GM21367 (cell line): ENCODE measurements around the gene HDAC9.

Source experiments
- ATAC-seq: cut with Tn5 transposase; IDR thresholded peaks from one replicate; pipeline ENCODE4 v1.9.1; 2021; ENCODE audit not compliant: unreplicated experiment

Gene HDAC9

DNA sequence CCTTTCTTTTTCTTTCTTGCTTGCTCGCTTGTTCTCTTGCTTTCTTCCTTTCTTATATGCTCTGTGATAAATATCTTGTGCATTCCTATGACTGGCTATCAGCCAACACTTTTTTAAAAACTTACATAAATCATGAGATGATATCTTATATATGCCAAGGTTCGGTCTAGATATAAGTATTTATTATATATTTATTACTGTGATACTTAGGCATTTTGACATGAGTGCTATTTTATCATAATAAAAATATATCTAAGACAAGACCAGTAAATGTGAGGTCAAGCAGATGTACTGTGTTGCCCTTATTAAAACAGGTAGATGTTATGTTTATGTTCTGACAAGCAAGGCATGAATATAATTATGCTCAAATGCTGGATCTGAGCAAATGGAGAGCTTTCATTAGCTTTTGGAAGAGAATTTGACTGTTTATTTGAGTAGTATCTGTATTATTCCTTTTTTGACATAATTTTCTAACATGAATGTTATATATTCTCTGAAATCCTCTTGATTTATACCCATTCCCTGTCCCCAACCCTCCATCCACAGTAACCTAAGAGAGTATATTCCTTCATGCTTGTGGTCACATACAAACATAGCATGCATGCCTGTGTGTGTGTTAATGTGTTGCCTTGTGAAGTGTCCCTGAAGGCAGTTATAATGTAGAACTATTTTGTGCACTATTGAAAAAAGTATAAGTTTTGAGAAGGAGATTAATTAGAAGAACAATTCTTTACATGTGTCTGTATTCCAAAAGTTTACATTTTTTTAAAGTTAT lies 158.0 kb downstream of the HDAC9 start:
- no peak for ATAC-seq

DNA sequence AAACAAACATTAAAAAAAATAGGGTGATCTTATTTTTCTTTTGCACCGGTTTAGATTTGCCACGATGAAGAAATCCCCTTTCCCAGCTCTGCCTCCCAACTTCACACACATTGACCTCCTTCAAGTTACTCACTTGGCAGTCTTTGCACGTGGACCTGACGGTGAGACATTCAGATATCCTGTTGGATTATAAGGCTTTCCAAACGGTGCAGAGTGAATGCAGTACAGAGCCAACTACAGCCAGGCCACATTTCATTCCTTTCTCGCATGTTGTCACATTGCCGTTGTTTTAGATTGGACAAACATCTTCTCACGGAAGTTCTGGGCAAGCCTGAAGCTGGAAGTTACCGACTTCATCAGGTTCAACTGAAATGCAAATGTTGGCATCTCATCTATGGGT lies 159.2 kb downstream of the HDAC9 start:
- ATAC-seq, result no peak

DNA sequence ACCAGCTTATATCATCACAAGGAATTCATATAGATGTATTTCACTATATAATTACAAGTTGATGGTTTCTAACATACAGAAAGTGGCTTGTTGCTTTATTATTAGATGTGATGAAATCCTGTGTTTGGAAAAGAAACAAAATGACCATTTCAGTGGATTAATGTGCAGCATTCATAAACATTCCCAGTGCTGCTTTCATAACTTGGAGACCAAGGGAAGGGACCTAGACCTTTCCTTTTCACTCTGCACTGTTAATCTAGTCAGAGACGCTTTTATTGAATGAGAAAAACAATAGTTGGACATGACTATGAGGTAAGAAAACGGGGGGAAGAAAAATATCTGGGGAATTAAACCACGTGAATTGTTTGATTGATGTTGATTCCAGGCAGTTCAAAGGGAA lies 160.0 kb downstream of the HDAC9 start:
- ATAC-seq, result no peak

DNA sequence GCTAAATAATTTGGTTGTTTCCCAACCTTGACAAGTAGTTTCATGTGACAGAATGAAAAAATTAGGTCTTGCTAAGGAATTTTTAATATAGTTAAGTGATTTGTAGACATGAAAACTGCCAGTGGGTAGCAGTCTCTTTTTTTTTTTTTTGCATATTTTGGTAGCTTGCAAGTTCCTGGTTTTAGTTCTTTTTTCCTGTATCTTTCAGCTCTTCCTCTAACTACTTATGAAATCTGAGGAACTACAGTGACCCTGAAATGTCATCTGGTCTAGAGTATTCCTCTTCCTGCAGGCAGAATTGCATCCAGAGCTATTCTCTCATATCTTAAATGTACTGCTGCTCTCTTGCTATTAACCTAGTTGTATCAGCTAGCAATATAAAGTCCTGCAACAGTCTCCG lies 160.4 kb downstream of the HDAC9 start:
- ATAC-seq, result no peak

DNA sequence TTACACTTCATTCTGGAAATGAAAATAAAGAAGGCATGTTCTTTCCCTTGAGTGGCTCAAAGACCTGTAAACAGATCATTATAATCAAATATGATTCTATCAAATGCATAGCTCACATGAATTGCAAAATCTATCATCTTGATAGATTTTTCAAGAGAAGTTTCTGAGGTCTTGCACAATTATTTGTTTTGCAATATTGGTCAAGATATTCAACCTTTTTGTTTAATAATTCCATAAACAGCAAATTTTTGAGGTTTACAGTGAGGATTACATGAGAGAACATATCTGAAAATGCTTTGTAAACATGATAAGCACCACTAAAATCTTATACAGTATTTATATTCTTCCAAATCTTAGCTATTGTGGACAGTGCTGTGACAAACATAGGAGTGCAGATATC lies 160.8 kb downstream of the HDAC9 start:
- ATAC-seq, result no peak

DNA sequence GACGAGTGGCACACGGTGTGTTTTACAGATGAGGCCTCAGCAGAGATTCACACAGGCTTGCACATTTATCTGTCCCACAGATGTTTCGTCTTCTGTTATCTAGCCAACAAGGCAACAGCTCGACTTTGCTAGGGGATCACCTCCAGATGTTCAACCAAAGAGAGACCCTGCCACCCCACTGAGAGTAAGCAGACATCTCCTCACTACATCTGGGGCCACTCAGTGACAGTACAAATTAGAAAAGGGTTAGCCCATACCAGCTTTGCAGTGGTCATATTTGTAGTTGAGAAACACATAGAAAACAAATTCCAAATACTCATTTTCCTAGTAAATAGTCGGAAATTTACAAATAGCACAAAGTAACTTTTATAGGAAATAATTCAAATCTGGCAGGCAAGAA lies 164.2 kb downstream of the HDAC9 start:
- no peak for ATAC-seq

DNA sequence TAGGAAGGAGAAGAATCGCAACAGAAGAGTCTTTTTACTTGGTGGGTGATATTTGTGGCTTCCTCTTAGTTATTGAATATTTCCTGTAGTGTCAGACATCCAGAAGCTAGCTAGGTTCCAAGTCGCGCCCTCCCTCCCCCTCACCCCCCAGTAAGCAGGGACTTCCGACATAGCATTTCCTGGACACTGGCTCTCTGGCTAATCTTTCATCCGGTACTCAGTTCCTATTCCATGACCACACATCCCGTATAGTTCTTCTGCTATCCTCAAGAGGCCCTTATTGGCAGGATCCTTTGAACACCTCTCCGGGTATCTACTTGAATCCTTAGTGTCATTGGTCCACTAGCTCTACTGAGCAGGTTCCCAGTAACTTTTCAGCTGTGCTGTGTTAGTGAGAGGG lies 167.8 kb downstream of the HDAC9 start:
- ATAC-seq, result no peak

DNA sequence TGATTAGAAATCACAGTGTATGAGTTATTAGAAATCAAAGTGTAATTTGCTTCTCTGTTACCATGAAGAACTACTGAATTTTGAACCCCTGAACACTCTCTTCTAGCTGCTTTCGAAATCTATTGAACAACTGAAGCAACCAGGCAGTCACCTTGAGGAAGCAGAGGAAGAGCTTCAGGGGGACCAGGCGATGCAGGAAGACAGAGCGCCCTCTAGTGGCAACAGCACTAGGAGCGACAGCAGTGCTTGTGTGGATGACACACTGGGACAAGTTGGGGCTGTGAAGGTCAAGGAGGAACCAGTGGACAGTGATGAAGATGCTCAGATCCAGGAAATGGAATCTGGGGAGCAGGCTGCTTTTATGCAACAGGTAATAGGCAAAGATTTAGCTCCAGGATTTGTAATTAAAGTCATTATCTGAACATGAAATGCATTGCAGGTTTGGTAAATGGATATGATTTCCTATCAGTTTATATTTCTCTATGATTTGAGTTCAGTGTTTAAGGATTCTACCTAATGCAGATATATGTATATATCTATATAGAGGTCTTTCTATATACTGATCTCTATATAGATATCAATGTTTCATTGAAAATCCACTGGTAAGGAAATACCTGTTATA lies 170.7 kb downstream of the HDAC9 start:
- ATAC-seq, result peak; percentile 99

DNA sequence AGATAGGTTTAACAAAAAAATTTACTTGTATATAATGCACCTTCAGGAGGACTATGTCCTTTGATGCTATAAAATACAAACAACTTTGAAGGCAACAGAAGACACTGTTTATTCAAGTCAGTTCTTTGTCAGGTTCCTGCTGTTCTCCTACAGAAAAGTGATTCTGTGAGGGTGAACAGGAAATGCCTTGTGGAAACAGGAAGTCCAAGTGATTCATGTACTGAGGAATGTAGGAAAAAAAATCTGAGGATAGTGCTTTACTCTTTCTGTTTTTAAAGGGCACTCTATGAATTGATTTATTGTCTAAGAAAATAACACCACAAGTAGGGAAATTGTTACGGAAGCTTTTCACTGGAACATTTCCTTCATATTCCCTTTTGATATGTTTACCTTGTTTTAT lies 171.9 kb downstream of the HDAC9 start:
- ATAC-seq, result no peak

DNA sequence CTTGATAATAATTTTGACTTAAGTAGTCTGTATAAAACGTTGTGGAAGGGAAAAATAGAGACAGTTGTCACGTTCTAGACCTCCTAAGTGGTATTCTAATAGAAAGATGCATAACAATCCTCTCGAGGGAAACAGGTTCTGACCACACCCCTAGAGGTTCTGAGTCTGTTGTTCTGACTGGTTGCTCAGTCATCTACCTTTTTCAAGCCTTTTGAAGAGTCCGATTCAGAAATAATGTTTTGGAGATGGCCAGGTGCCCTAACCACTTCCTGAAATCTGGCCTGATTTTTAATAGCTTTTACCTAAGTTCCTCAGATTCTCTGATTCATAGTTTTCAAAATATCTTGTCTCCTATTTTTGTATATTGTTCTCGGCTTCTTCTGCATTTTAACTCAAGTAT lies 175.6 kb downstream of the HDAC9 start:
- ATAC-seq, result no peak

DNA sequence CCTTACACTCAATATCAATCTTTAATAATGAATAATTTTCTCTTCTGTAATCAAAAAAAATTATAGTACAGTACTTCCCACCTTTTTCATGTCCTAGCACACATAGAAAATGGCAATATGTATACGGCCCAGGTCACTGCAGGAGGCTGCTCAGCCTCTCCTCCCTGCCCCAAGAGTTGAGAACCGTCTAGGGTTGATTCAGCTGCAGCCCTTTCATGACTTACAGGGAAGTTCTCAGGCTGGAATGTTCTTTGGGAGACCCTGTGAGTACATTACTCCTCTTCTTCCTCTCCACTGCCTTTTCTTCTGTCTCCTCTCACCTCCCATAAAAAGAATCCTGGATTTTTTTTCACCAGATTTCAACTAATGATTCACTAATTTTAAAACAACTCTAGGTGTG lies 180.0 kb downstream of the HDAC9 start:
- ATAC-seq, result no peak

DNA sequence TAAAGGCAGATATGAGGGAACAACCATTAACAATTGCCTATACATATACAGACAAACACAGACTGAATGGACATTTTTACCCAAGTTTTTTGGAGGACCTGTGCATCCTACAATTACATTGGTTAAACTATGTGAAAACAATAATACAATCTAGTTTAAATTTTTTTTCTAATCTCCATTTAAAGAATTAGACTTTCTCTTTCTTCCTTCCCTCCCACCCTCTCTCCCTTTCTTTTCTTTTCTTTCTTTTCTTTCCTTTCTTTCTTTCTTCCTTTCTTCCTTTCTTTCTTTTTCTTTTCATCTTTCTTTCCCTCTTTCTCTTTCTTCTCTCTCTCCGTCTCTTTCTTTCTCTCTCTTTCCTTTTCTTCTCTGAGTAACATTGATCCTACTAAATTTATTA lies 183.7 kb downstream of the HDAC9 start:
- ATAC-seq, result no peak

DNA sequence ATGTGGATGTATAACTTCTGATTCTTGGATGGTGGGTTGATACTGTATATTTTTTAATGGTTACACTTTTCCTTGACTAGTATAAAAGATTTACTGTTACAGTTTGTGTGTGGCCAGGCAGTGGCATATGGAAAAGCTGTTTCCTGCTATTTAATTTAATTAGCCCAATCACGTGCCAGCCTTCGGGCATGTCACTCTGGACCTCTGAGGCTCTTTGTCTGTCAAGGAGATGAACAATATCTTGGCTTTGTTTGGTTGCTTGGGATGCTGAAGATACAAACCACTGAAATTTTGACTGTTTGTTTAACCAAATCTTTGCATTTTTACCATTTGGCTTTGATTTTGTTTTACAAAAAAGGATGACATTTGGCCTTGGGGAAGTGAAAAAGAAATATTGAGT lies 185.0 kb downstream of the HDAC9 start:
- no peak for ATAC-seq

DNA sequence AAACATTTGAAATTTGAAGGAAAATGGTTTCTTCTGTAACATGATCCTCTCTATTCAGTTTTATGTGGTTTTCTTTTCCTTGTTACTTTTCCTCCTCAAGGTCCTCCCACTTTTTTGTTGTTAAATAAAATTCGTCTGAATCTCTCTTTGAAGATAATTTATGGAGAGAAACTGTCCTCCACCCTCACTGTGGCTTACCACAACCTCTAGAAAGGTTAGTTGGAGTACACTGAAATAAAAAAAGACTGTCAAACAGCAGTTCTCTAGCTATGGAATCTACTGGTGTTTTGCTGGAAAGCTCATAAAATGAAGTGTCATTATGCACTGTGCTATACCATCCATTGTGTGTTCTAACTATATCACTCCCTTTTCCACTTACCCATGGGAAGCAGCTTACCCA lies 189.4 kb downstream of the HDAC9 start:
- no peak for ATAC-seq

DNA sequence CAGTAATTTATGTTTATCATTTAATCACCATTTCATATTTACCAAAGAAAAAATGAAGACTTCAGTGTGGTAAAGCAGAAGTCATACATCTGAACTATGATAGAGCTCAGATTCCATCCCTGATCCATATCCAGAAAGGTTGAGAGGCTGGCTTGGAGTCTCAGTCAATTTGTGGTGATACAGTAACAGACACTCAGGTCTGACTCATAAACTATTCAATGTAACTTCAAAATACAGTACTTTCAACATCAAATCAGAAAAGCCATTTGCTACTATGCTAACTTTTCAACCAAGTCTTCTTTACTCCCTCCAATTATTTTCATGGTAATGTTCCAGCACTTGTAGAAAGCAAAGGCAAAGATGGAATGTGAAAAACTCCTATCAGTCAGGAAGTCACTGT lies 190.4 kb downstream of the HDAC9 start:
- no peak for ATAC-seq

DNA sequence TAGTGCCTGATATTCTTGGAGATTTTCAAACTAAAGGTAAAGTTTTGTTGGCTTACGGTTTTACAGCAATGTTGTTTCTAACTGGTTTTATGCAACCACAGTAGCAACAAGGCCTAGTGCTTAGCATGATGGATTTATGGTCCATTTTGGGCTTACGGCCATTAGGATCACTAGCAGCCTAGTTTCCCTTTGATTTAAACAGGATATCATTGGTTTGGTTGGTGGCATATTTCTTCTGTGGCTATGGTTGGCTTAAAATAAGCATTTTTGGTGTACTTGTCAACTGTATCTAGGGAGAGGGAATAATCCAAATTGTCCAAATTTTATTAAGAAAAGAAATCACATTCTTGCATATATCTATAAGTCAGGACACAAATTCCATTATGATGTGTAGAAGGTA lies 194.0 kb downstream of the HDAC9 start:
- no peak for ATAC-seq

DNA sequence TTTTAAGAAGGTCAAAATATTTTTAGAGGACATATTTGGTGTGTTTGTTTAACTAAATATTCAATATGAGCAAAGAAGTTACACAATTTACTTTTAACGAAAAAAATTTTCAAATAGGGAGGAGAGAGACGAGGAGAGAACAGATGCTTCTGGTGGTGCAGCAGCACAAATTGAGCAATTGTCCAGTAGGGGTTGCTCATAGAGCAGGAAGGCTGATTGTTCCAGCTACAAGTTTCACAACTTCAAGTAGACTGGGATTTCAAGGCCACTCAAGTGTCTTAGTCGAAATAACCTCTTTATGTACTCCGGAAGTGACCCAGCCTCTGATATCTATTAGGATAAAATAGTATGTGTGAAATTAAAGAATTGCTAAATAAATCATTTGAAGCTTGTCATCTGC lies 197.9 kb downstream of the HDAC9 start:
- no peak for ATAC-seq

DNA sequence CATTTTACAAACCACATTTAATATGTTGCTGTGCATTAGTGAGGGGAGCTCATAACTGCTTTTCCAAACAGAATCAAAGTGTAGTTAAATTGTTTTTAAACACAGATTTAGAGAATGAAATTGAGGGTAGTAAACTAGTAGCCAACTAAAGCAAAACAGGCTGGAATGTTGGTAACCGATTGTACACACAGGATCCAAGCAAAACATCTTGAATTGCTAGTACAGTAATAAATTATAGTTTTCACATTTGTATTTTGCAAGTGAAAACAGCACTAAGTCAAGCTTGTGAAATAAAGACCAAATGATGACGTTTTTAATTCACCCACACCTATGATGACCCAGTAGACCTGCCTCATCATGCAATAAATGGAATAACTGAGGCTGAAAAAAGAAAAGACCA lies 198.3 kb downstream of the HDAC9 start:
- no peak for ATAC-seq

DNA sequence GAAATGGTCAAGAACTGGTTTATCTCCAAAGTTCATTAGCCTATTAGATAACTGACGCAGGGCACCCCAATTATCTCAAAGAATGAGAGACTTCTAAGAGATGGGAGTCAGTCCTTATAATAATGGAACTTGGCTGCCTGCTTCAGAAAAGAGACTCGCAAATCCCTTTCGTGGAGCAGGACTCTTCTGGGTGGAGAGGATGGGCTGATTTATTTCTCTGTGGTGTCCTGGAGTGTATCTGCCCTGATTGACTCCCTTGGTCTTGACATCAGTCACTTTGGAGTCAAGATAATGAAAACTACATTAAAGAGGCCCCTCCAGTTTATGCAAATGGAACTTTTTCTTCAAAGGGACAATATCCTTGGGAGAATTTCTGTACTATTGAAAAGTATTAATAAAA lies 198.9 kb downstream of the HDAC9 start:
- no peak for ATAC-seq

DNA sequence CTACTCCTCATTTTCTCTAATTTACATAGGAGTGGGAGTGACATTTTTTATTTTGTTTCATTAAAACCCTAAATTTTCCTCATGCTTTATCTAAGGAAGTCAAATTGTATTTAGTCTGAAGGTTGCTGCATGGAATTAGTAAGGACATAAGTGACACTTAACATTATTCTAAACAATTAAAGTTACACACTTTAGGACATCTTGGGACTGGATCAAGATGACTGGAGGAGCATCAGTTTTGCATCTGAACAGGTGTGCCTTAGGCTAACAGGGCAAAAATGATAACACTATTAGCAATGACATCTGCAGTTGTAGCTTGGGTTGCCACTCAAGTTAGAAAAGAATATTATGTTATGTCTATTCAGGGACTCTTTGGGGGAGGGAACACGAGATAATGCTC lies 199.4 kb downstream of the HDAC9 start:
- ATAC-seq, result no peak

DNA sequence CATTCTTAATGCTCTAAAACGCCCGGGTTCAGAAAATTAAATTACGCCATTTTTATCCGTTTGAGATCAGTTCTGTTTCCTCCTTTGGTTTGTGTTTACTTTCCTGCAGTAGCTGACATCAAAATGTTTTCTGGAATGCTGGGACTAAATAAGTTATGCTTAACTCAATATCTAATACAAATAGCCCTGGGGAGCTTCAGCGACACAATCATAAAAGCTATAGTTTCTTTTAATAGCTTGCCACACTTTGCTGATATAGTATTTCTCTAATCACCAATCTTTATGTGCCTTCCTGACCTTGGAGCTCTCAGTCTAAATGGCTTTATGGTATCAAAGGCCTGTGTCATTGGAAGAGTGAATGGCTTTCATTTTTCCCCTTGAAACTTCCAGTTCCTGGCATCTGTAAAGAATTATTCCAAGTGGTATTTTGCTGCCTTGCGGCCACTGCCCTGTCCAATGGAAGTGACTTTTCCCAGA lies 202.7 kb downstream of the HDAC9 start:
- no peak for ATAC-seq

DNA sequence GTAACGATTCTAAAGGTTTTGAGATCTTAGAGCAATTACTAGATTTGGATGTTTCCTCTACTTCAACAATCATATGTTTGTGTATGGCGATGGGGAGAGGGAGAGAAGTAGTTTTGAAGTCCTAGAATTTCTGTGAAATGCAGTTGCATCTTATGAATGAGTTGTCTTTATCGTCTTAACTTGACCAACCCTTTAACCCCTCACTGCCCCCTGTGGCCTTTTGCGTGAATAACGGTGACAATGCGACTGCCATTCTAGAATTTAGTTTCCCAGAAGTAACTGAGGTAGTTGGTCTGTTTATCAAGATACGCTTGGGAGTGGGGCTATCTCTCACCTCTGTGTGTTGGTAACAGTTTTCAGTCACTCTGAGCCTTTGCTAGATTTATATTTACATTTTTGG lies 204.6 kb downstream of the HDAC9 start:
- no peak for ATAC-seq
